GM18499 (cell line): Measurements from ENCODE around the gene ENOX1.

ENCODE experiments used
- ATAC-seq: cut with Tn5 transposase; IDR thresholded peaks from one replicate; pipeline ENCODE4 v1.9.1; 2021; ENCODE audit warnings: moderate number of reproducible peaks; ENCODE audit not compliant: insufficient read depth, unreplicated experiment

ENOX1 gene

GRCh38 chr13:43243711-43244110 lies 543.1 kb downstream of the ENOX1 start:
- ATAC-seq = no peak

- no peak for ATAC-seq
Measured at GRCh38 chr13:43242040-43242439, 544.7 kb downstream of the ENOX1 start.

- ATAC-seq = peak; percentile 74
Measured at GRCh38 chr13:43240278-43240677, 546.5 kb downstream of the ENOX1 start.

GRCh38 chr13:43239275-43239840 lies 547.4 kb downstream of the ENOX1 start:
- ATAC-seq = no peak

- ATAC-seq = no peak
Measured at GRCh38 chr13:43238341-43239083, 548.3 kb downstream of the ENOX1 start.

GRCh38 chr13:43237616-43238015 lies 549.2 kb downstream of the ENOX1 start:
- no peak for ATAC-seq

- ATAC-seq = no peak
Measured at GRCh38 chr13:43235028-43235427, 551.7 kb downstream of the ENOX1 start.

- ATAC-seq = no peak
Measured at GRCh38 chr13:43232873-43233265, 553.9 kb downstream of the ENOX1 start.

GRCh38 chr13:43232144-43232872 lies 554.5 kb downstream of the ENOX1 start:
- no peak for ATAC-seq

- no peak for ATAC-seq
Measured at GRCh38 chr13:43230989-43231388, 555.8 kb downstream of the ENOX1 start.

GRCh38 chr13:43229506-43229905 lies 557.3 kb downstream of the ENOX1 start:
- ATAC-seq = no peak

GRCh38 chr13:43227721-43228120 lies 559.1 kb downstream of the ENOX1 start:
- no peak for ATAC-seq

- no peak for ATAC-seq
Measured at GRCh38 chr13:43223216-43223615, 563.6 kb downstream of the ENOX1 start.

GRCh38 chr13:43222086-43222485 lies 564.7 kb downstream of the ENOX1 start:
- ATAC-seq = no peak

- ATAC-seq = no peak
Measured at GRCh38 chr13:43221611-43222010, 565.2 kb downstream of the ENOX1 start.

- ATAC-seq = no peak
Measured at GRCh38 chr13:43220873-43221595, 565.7 kb downstream of the ENOX1 start.

GRCh38 chr13:43214124-43214523 lies 572.6 kb downstream of the ENOX1 start:
- no peak for ATAC-seq

GRCh38 chr13:43206838-43207237 lies 579.9 kb downstream of the ENOX1 start:
- ATAC-seq = no peak

GRCh38 chr13:43205416-43205815 lies 581.4 kb downstream of the ENOX1 start:
- ATAC-seq = no peak

- no peak for ATAC-seq
Measured at GRCh38 chr13:43204591-43204990, 582.2 kb downstream of the ENOX1 start.

- ATAC-seq = no peak
Measured at GRCh38 chr13:43203781-43204180, 583.0 kb downstream of the ENOX1 start.
